NCI-H1048 (cell line): Measurements from ENCODE around the gene FGFR4.

Experiments
- DNase-seq: peaks from one replicate; lab custom pipeline; 2025; lab: John Stamatoyannopoulos, UW

The FGFR4 gene

GRCh38 chr5:177103523-177104253, 17.0 kb downstream of the FGFR4 start:
- no peak for DNase-seq

GRCh38 chr5:177105691-177106476, 19.2 kb downstream of the FGFR4 start:
- DNase-seq, result no peak

- no peak for DNase-seq
Observed at GRCh38 chr5:177107159-177107558, 20.4 kb downstream of the FGFR4 start.

GRCh38 chr5:177109810-177110209, 23.1 kb downstream of the FGFR4 start:
- no peak for DNase-seq

DNA sequence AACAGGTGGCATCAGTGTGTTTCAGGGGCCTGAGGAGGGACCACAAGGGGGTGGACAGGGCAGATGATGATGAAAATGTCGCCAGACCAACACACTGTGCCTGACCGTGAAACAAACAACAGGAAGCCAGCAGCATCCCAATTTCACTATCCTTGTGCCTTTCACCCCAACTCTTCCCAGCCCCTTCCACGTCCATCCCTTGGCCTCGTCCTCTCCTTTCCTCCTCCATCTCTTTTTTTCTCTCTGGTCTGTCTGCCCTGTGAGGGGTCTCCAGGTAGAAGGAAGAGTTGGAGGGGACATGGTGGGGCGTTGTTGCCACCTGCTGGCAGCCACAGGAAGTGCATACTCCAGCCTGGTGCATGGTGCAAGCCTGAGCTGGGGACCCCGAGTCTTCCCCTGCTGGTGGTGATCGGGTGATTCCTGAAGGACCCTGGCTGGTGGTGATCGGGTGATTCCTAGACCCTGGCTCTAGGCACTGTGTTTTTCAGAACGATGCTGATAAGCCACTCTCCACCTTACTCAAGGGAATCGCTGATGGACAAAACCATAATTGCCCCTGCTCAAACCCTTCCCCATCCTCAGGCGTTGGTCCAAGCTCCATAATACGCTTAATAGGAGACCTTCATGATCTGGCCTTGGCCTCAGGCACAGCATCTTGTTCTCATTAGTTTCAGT, 25.1 kb downstream of the FGFR4 start:
- DNase-seq, result no peak

GRCh38 chr5:177112589-177113220, 26.0 kb downstream of the FGFR4 start:
- DNase-seq, result no peak

GRCh38 chr5:177113566-177114424, 27.1 kb downstream of the FGFR4 start:
- DNase-seq, result peak; percentile 29

GRCh38 chr5:177116631-177117373, 30.1 kb downstream of the FGFR4 start:
- DNase-seq, result no peak

- DNase-seq, result no peak
Observed at GRCh38 chr5:177117441-177118045, 30.8 kb downstream of the FGFR4 start.

DNA sequence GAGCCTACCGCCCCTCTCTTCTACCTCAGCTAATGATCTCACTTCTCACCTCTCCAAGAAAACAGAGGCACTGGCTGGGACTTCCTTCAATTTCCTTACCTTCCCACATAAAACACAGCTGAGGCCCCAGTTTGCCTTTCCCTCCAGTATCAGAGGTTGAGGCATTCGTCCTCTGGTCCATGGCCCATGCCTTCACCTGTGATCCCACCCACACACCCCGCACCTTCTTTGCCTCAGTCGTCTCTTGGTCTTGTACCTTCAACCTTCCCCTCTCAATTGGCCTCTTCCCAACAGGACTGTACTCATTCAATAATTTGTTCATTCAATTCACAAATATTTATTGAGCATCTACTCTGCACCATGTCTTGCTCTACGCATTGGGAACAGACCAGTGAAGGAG, 35.9 kb downstream of the FGFR4 start:
- DNase-seq, result no peak

- no peak for DNase-seq
Observed at GRCh38 chr5:177123789-177124485, 37.2 kb downstream of the FGFR4 start.

DNA sequence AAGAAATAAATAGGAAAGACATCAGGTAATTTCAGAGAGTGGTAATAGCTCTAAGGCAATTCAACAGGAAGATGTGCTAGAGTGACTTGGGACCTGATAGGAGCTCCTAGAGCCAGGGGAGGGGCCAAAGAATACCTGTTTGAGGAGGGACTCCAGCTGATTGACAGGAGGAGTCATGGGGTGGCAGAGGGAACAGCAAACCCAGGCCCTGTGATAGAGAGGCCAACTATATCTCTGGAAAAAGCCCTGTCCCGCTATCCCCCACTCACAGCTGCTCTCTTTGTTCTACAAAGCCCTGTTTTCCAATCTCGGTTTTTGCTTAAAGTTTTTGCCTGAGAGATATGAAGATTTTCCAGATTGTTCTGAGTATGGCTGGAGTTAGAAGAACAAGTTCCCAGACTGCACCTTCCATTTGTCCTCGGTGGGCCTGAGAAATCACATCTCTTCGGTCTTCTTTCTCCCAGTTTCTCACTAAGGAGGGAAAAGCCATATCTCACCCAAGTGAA, 37.8 kb downstream of the FGFR4 start:
- no peak for DNase-seq

DNA sequence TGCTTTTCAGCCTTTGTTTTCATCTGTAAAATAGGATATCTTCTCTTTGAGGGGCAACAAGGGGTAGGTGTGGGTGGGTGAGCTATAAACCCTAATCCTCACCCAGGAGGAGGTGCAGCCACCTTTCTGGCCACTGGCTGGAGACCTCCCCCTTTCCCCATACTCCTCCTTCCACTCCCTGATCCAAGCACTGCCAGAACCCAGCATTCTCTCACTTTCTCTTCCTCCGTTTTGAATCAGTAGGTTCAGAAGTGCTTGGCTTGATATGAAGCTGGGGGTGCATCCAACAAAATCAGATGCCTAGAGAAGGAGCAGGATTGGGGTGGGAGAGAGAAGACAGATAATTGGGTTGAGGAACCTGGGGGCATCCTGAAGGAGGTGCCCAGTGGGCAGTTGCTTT, 40.1 kb downstream of the FGFR4 start:
- no peak for DNase-seq

- DNase-seq, result no peak
Observed at GRCh38 chr5:177128551-177128981, 41.9 kb downstream of the FGFR4 start.

- no peak for DNase-seq
Observed at GRCh38 chr5:177130211-177131018, 43.7 kb downstream of the FGFR4 start.

DNA sequence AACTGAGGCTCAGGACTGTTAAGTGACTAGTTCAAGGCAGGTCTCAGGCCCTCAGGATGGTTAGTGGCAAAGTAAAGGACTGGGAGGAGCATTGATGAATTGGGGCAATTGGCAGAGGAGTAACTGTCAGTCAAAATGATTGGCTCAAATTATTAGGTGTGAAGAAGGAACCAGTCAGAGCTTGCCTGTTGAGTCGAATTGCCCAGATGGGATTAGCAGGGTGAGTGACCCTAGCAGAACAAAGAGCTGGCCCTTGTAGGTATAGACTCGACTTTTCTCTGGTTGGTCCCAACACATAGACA, 44.3 kb downstream of the FGFR4 start:
- DNase-seq, result no peak

- no peak for DNase-seq
Observed at GRCh38 chr5:177131352-177132135, 44.8 kb downstream of the FGFR4 start.
